Activated CD4-positive, alpha-beta T cell treated with anti-CD3 and anti-CD28 coated beads, Interleukin-2, amount 10 ng/mL, durations not matched to agents 7 days and 5 days (primary cell): ENCODE data around the gene DNAL4. TPM values are rescaled to one million over a fixed set of nuclear protein-coding genes. Genes with fewer than 3 reads are reported as not detected.
A peak's percentile ranks its signal among the peaks of the same experiment; 100 is the strongest.

Source experiments
- CTCF ChIA-PET: fragments of 350-600 bp; sonication (Branson Sonifier 250); formaldehyde crosslinking; loops from one replicate; lab custom pipeline; 2021; ENCODE audit warnings: antibody characterized with exemption; lab: Charles Lee
- POLR2A ChIA-PET: fragments of 350-600 bp; sonication (Branson Sonifier 250); formaldehyde crosslinking; loops from one replicate; lab custom pipeline; 2021; ENCODE audit warnings: antibody characterized with exemption; lab: Charles Lee
- DNase-seq: peaks from one replicate; pipeline ENCODE4 v3.0.0-alpha.2; 2020
- H3K27ac Mint-ChIP-seq: one replicate; pipeline ENCODE4 v1.8.0; 2021; ENCODE audit warnings: mild to moderate bottlenecking, moderate library complexity, mixed read lengths
- H3K27me3 Mint-ChIP-seq: one replicate; pipeline ENCODE4 v1.8.0; 2021; ENCODE audit warnings: mixed read lengths
- H3K36me3 Mint-ChIP-seq: one replicate; pipeline ENCODE4 v1.8.0; 2021; ENCODE audit warnings: low read depth, mixed read lengths
- H3K4me1 Mint-ChIP-seq: one replicate; pipeline ENCODE4 v1.8.0; 2021; ENCODE audit warnings: mixed read lengths
- H3K4me3 Mint-ChIP-seq: one replicate; pipeline ENCODE4 v1.8.0; 2021; ENCODE audit warnings: mild to moderate bottlenecking, moderate library complexity, mixed read lengths
- H3K9me3 Mint-ChIP-seq: one replicate; pipeline ENCODE4 v1.8.0; 2021; ENCODE audit warnings: mixed read lengths
- total RNA-seq, 2 experiments: library from RNA; stranded (reverse); gene quantifications; one replicate each; pipeline ENCODE4 v1.2.3, GENCODE V29; 2021

DNAL4 gene
- total RNA-seq, 2 experiments from 2014 or later: 7.9 to 10.2 TPM

GRCh38 chr22:38740116-38740723 is 53.7 kb downstream of the DNAL4 start:
- peaks cover 84% of the 10 kb centered on the region for H3K36me3 Mint-ChIP-seq

GRCh38 chr22:38739300-38740055 is 54.5 kb downstream of the DNAL4 start:
- no peak for DNase-seq
- Mint-ChIP-seq H3K27ac (peak overlapping the region; percentile 54), H3K4me1 (peaks cover 66% of the 10 kb centered on the region), H3K9me3 (no peaks in the 10 kb centered on the region), H3K36me3 (peaks cover 83% of the 10 kb centered on the region), H3K4me3 (no peak overlapping the region), H3K27me3 (no peaks in the 10 kb centered on the region)
- ChIA-PET CTCF (interaction anchor here (1.1 to 1.8 kb wide), 3 partner anchors 10 to 27 kb away, joined by 3 to 6 read pairs (median 3); no protein-coding TSS in a partner anchor), POLR2A (interaction anchor here (0.7 kb wide), 1 partner anchor 42 kb away, joined by 3 read pairs; no protein-coding TSS in a partner anchor)

More at GRCh38 chr22:38740116-38740723, 53.7 kb downstream of the DNAL4 start:
- DNase-seq: no peak
- ChIA-PET CTCF (interaction anchor here (1.1 to 1.8 kb wide), 3 partner anchors 9 to 26 kb away, joined by 3 to 6 read pairs (median 3); no protein-coding TSS in a partner anchor), POLR2A (no interaction called here)
- peak overlapping the region; percentile 54 for H3K27ac Mint-ChIP-seq
- H3K9me3 Mint-ChIP-seq: no peaks in the 10 kb centered on the region
- H3K4me1 Mint-ChIP-seq: peaks cover 65% of the 10 kb centered on the region
- no peaks in the 10 kb centered on the region for H3K27me3 Mint-ChIP-seq
- H3K4me3 Mint-ChIP-seq: peak overlapping the region; percentile 27

GRCh38 chr22:38738475-38739070 is 55.4 kb downstream of the DNAL4 start:
- no peak for DNase-seq
- Mint-ChIP-seq H3K27me3 (no peaks in the 10 kb centered on the region), H3K4me1 (peaks cover 72% of the 10 kb centered on the region), H3K4me3 (no peak overlapping the region), H3K9me3 (no peaks in the 10 kb centered on the region), H3K36me3 (peaks cover 89% of the 10 kb centered on the region), H3K27ac (peak overlapping the region; percentile 85)
- ChIA-PET CTCF (no interaction called here), POLR2A (no interaction called here)

- peaks cover 83% of the 10 kb centered on the region for H3K36me3 Mint-ChIP-seq
- H3K4me1 Mint-ChIP-seq: peaks cover 72% of the 10 kb centered on the region
- ChIA-PET CTCF (interaction anchor here (0.6 to 1.4 kb wide), 3 partner anchors 11 to 714 kb away, joined by 3 read pairs; partner anchors contain the start of gene GTPBP1), POLR2A (no interaction called here)
- H3K27me3 Mint-ChIP-seq: no peaks in the 10 kb centered on the region
- no peaks in the 10 kb centered on the region for H3K9me3 Mint-ChIP-seq
- DNase-seq: no peak
- peak overlapping the region; percentile 85 for H3K27ac Mint-ChIP-seq
- peak overlapping the region; percentile 1 for H3K4me3 Mint-ChIP-seq
Measured at GRCh38 chr22:38737302-38738060, 56.5 kb downstream of the DNAL4 start.

- no peaks in the 10 kb centered on the region for H3K27me3 Mint-ChIP-seq
- H3K4me3 Mint-ChIP-seq: peak overlapping the region; percentile 30
- DNase-seq: no peak
- H3K27ac Mint-ChIP-seq: peak overlapping the region; percentile 87
- CTCF ChIA-PET: interaction anchor here (1.2 to 2.7 kb wide), 4 partner anchors 10 to 33 kb away, joined by 3 to 16 read pairs (median 4); no protein-coding TSS in a partner anchor
- POLR2A ChIA-PET: interaction anchor here (0.6 to 1.2 kb wide), 2 partner anchors 11 to 16 kb away, joined by 3 to 7 read pairs; no protein-coding TSS in a partner anchor
- H3K4me1 Mint-ChIP-seq: peaks cover 64% of the 10 kb centered on the region
- H3K9me3 Mint-ChIP-seq: no peaks in the 10 kb centered on the region
- H3K36me3 Mint-ChIP-seq: peaks cover 73% of the 10 kb centered on the region
Measured at GRCh38 chr22:38736257-38736570, 57.7 kb downstream of the DNAL4 start.

- ChIA-PET POLR2A (interaction anchor here (0.6 to 1.2 kb wide), 4 partner anchors 10 to 77 kb away, joined by 3 to 7 read pairs (median 3); no protein-coding TSS in a partner anchor), CTCF (interaction anchor here (1.2 to 2.7 kb wide), 5 partner anchors 9 to 54 kb away, joined by 3 to 16 read pairs (median 3); partner anchors contain the start of gene TOMM22)
- no peaks in the 10 kb centered on the region for H3K9me3 Mint-ChIP-seq
- H3K27ac Mint-ChIP-seq: peak overlapping the region; percentile 87
- H3K27me3 Mint-ChIP-seq: no peaks in the 10 kb centered on the region
- H3K36me3 Mint-ChIP-seq: peaks cover 72% of the 10 kb centered on the region
- H3K4me3 Mint-ChIP-seq: peak overlapping the region; percentile 30
- peaks cover 58% of the 10 kb centered on the region for H3K4me1 Mint-ChIP-seq
- no peak for DNase-seq
Measured at GRCh38 chr22:38735465-38736256, 58.3 kb downstream of the DNAL4 start.

- Mint-ChIP-seq H3K27me3 (no peaks in the 10 kb centered on the region), H3K27ac (peak overlapping the region; percentile 87), H3K4me3 (no peak overlapping the region), H3K9me3 (no peaks in the 10 kb centered on the region), H3K4me1 (peaks cover 57% of the 10 kb centered on the region), H3K36me3 (peaks cover 72% of the 10 kb centered on the region)
- ChIA-PET POLR2A (interaction anchor here (0.6 to 1.2 kb wide), 3 partner anchors 10 to 77 kb away, joined by 3 to 7 read pairs (median 3); no protein-coding TSS in a partner anchor), CTCF (interaction anchor here (1.2 to 2.7 kb wide), 5 partner anchors 11 to 54 kb away, joined by 3 to 16 read pairs (median 5); partner anchors contain the start of gene TOMM22)
- no peak for DNase-seq
Measured at GRCh38 chr22:38735126-38735464, 58.8 kb downstream of the DNAL4 start.

- POLR2A ChIA-PET: interaction anchor here (0.7 to 1.6 kb wide), 3 partner anchors 20 to 76 kb away, joined by 3 to 5 read pairs (median 3); partner anchors contain the start of gene GTPBP1
- DNase-seq: no peak
- no peaks in the 10 kb centered on the region for H3K27me3 Mint-ChIP-seq
- CTCF ChIA-PET: interaction anchor here (0.6 to 2.7 kb wide), 9 partner anchors 10 to 57 kb away, joined by 3 to 16 read pairs (median 4); partner anchors contain the start of gene TOMM22
- peaks cover 52% of the 10 kb centered on the region for H3K4me1 Mint-ChIP-seq
- H3K4me3 Mint-ChIP-seq: peak overlapping the region; percentile 34
- no peaks in the 10 kb centered on the region for H3K9me3 Mint-ChIP-seq
- H3K27ac Mint-ChIP-seq: peak overlapping the region; percentile 87
- peaks cover 71% of the 10 kb centered on the region for H3K36me3 Mint-ChIP-seq
Measured at GRCh38 chr22:38734421-38735100, 59.4 kb downstream of the DNAL4 start.

- ChIA-PET POLR2A (interaction anchor here (1.1 to 1.6 kb wide), 3 partner anchors 9 to 28 kb away, joined by 3 to 5 read pairs (median 4); partner anchors contain the start of gene GTPBP1), CTCF (interaction anchor here (0.6 to 2.7 kb wide), 10 partner anchors 10 to 58 kb away, joined by 3 to 16 read pairs (median 4); no protein-coding TSS in a partner anchor)
- H3K9me3 Mint-ChIP-seq: no peaks in the 10 kb centered on the region
- H3K4me1 Mint-ChIP-seq: peaks cover 50% of the 10 kb centered on the region
- H3K36me3 Mint-ChIP-seq: peaks cover 69% of the 10 kb centered on the region
- DNase-seq: no peak
- H3K27ac Mint-ChIP-seq: peak overlapping the region; percentile 87
- peak overlapping the region; percentile 34 for H3K4me3 Mint-ChIP-seq
- no peaks in the 10 kb centered on the region for H3K27me3 Mint-ChIP-seq
Measured at GRCh38 chr22:38733724-38734381, 60.1 kb downstream of the DNAL4 start.

GRCh38 chr22:38733329-38733723 is 60.6 kb downstream of the DNAL4 start:
- ChIA-PET CTCF (interaction anchor here (1.0 to 2.7 kb wide), 9 partner anchors 9 to 26 kb away, joined by 3 to 16 read pairs (median 5); no protein-coding TSS in a partner anchor), POLR2A (interaction anchor here (1.1 to 1.6 kb wide), 2 partner anchors 8 to 27 kb away, joined by 4 to 5 read pairs; partner anchors contain the start of gene GTPBP1)
- peak overlapping the region; percentile 87 for H3K27ac Mint-ChIP-seq
- H3K4me1 Mint-ChIP-seq: peaks cover 50% of the 10 kb centered on the region
- no peaks in the 10 kb centered on the region for H3K27me3 Mint-ChIP-seq
- H3K4me3 Mint-ChIP-seq: peak overlapping the region; percentile 34
- H3K36me3 Mint-ChIP-seq: peaks cover 67% of the 10 kb centered on the region
- H3K9me3 Mint-ChIP-seq: no peaks in the 10 kb centered on the region
- peak; percentile 63 for DNase-seq
